ENCODE results near the gene RTL10.
"Not testable (repeated sequence)": the region's sequence is repeated elsewhere in the genome, so short reads cannot be mapped to it uniquely, and the experiment has no call there.

The RTL10 gene

GRCh38 chr22:19843857-19844376 is 10.8 kb downstream of the RTL10 start:
- Histone ChIP-seq H3K36me3 (ENCODE audit: control insufficient read depth in 1 of 2, insufficient read depth in 2 of 2, low read length in 2 of 2) (peaks cover 0 to 4% of the 10 kb centered on the region in 2 donors), H3K4me1 (ENCODE audit: control insufficient read depth in 1 of 2, insufficient read depth in 2 of 2, low read length in 2 of 2) (no peaks in the 10 kb centered on the region), H3K27me3 (ENCODE audit: low read depth, low read length) (no peaks in the 10 kb centered on the region), H3K9me3 (ENCODE audit: control insufficient read depth in 1 of 2, low read length in 2 of 2) (no peaks in the 10 kb centered on the region), H3K4me3 (ENCODE audit: low read depth in 1 of 2, low read length in 2 of 2) (no peak overlapping the region), H3K27ac (ENCODE audit: low read length) (no peak overlapping the region)

GRCh38 chr22:19843107-19843856 is 11.4 kb downstream of the RTL10 start:
- no peak overlapping the region for H3K27ac ChIP-seq (ENCODE audit: low read length)
- no peaks in the 10 kb centered on the region for H3K36me3 ChIP-seq (ENCODE audit: control insufficient read depth in 1 of 2, insufficient read depth in 2 of 2, low read length in 2 of 2)
- no peak overlapping the region for H3K4me3 ChIP-seq (ENCODE audit: low read depth in 1 of 2, low read length in 2 of 2)
- no peaks in the 10 kb centered on the region for H3K27me3 ChIP-seq (ENCODE audit: low read depth, low read length)
- H3K9me3 ChIP-seq (ENCODE audit: control insufficient read depth in 1 of 2, low read length in 2 of 2) = no peaks in the 10 kb centered on the region
- no peaks in the 10 kb centered on the region for H3K4me1 ChIP-seq (ENCODE audit: control insufficient read depth in 1 of 2, insufficient read depth in 2 of 2, low read length in 2 of 2)

GRCh38 chr22:19842393-19843106 is 12.1 kb downstream of the RTL10 start:
- Histone ChIP-seq H3K9me3 (ENCODE audit: control insufficient read depth in 1 of 2, low read length in 2 of 2) (no peaks in the 10 kb centered on the region), H3K36me3 (ENCODE audit: control insufficient read depth in 1 of 2, insufficient read depth in 2 of 2, low read length in 2 of 2) (no peaks in the 10 kb centered on the region), H3K27me3 (ENCODE audit: low read depth, low read length) (no peaks in the 10 kb centered on the region), H3K27ac (ENCODE audit: low read length) (no peak overlapping the region), H3K4me3 (ENCODE audit: low read depth in 1 of 2, low read length in 2 of 2) (no peak overlapping the region), H3K4me1 (ENCODE audit: control insufficient read depth in 1 of 2, insufficient read depth in 2 of 2, low read length in 2 of 2) (no peaks in the 10 kb centered on the region)

GRCh38 chr22:19841641-19842392 is 12.9 kb downstream of the RTL10 start:
- Histone ChIP-seq H3K27me3 (ENCODE audit: low read depth, low read length) (no peaks in the 10 kb centered on the region), H3K27ac (ENCODE audit: low read length) (no peak overlapping the region), H3K9me3 (ENCODE audit: control insufficient read depth in 1 of 2, low read length in 2 of 2) (no peaks in the 10 kb centered on the region), H3K4me3 (ENCODE audit: low read depth in 1 of 2, low read length in 2 of 2) (no peak overlapping the region), H3K4me1 (ENCODE audit: control insufficient read depth in 1 of 2, insufficient read depth in 2 of 2, low read length in 2 of 2) (no peaks in the 10 kb centered on the region), H3K36me3 (ENCODE audit: control insufficient read depth in 1 of 2, insufficient read depth in 2 of 2, low read length in 2 of 2) (no peaks in the 10 kb centered on the region)

DNA sequence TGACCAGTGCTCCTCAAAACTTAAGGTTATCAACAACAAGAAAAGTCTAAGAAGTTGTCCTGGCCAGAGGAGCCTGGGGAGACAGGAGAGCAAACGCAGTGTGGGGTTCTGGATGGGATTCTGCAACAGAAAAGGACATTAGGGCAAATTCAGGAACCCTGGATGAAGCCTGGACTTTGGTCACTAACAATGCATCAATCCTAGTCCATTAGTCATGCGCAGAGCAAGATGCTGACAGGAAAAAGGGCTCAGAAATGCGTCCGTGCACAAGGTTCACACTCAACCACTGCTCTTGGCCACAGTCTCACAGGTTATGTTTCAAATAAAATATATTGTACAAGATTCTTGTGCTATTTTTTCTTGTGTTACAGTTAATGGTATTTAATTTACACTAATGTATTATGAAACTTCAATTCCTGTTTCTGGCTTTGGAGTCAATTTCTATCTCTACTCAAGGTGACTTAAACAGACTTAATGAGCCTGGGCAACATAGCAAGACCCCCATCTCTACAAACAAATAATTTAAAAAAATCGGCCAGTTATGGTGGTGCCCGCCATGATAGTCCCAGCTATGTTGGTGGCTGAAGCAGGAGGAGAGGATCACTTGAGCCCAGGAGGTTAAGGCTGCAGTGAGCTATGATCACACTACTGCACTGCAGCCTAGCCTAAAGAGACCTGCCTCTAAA is 13.6 kb downstream of the RTL10 start:
- no peaks in the 10 kb centered on the region for H3K27me3 ChIP-seq (ENCODE audit: low read depth, low read length)
- no peaks in the 10 kb centered on the region for H3K4me1 ChIP-seq (ENCODE audit: control insufficient read depth in 1 of 2, insufficient read depth in 2 of 2, low read length in 2 of 2)
- H3K36me3 ChIP-seq (ENCODE audit: control insufficient read depth in 1 of 2, insufficient read depth in 2 of 2, low read length in 2 of 2) = no peaks in the 10 kb centered on the region
- no peak overlapping the region for H3K4me3 ChIP-seq (ENCODE audit: low read depth in 1 of 2, low read length in 2 of 2)
- no peaks in the 10 kb centered on the region for H3K9me3 ChIP-seq (ENCODE audit: control insufficient read depth in 1 of 2, low read length in 2 of 2)
- no peak overlapping the region for H3K27ac ChIP-seq (ENCODE audit: low read length)

GRCh38 chr22:19840059-19840458 is 14.6 kb downstream of the RTL10 start:
- Histone ChIP-seq H3K27me3 (ENCODE audit: low read depth, low read length) (no peaks in the 10 kb centered on the region), H3K36me3 (ENCODE audit: control insufficient read depth in 1 of 2, insufficient read depth in 2 of 2, low read length in 2 of 2) (no peaks in the 10 kb centered on the region), H3K4me1 (ENCODE audit: control insufficient read depth in 1 of 2, insufficient read depth in 2 of 2, low read length in 2 of 2) (no peaks in the 10 kb centered on the region), H3K4me3 (ENCODE audit: low read depth in 1 of 2, low read length in 2 of 2) (no peak overlapping the region), H3K9me3 (ENCODE audit: control insufficient read depth in 1 of 2, low read length in 2 of 2) (no peaks in the 10 kb centered on the region), H3K27ac (ENCODE audit: low read length) (no peak overlapping the region)

DNA sequence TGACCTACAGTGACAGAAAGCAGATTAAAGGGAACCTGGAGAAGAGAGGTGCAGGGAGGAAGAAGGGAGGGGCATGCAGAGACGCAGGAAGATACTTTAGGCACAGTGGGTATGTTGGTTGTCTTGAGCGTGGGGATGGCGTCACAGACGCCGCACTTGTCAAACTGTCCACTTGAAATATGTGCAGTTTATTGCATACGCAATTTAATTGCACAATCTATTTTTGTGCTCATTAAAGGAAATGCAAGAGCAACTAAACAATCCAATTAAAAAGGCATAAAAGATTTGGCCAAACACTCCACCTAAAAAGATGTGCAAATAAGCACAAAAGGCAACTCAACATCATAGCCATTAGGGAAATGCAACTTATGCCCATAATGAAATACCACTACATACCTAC is 16.8 kb downstream of the RTL10 start:
- Histone ChIP-seq H3K27ac (ENCODE audit: low read length) (no peak overlapping the region), H3K4me1 (ENCODE audit: control insufficient read depth in 1 of 2, insufficient read depth in 2 of 2, low read length in 2 of 2) (no peaks in the 10 kb centered on the region), H3K9me3 (ENCODE audit: control insufficient read depth in 1 of 2, low read length in 2 of 2) (no peaks in the 10 kb centered on the region), H3K4me3 (ENCODE audit: low read depth in 1 of 2, low read length in 2 of 2) (no peak overlapping the region), H3K27me3 (ENCODE audit: low read depth, low read length) (no peaks in the 10 kb centered on the region), H3K36me3 (ENCODE audit: control insufficient read depth in 1 of 2, insufficient read depth in 2 of 2, low read length in 2 of 2) (no peaks in the 10 kb centered on the region)

DNA sequence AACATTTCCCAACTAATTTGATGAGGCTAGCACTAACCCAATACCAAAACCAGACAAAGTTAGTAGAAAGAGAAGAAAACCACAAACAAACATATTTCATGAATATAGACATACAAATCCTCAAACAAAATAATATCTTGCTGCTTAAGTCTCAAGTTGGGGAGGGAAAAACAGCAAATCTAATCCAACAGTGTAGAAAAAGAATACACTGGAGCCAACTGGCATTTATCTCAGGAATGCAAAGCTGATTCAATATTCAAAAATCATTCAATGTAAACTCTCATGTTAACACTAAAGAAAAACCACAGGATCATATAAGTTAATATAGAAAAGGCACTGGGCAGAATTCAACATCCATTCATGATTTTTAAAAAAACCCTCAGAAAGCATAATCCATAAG is 18.2 kb downstream of the RTL10 start:
- Histone ChIP-seq H3K27ac (ENCODE audit: low read length) (no peak overlapping the region), H3K4me3 (ENCODE audit: low read depth in 1 of 2, low read length in 2 of 2) (no peak overlapping the region), H3K36me3 (ENCODE audit: control insufficient read depth in 1 of 2, insufficient read depth in 2 of 2, low read length in 2 of 2) (no peaks in the 10 kb centered on the region), H3K27me3 (ENCODE audit: low read depth, low read length) (no peaks in the 10 kb centered on the region), H3K4me1 (ENCODE audit: control insufficient read depth in 1 of 2, insufficient read depth in 2 of 2, low read length in 2 of 2) (no peaks in the 10 kb centered on the region), H3K9me3 (ENCODE audit: control insufficient read depth in 1 of 2, low read length in 2 of 2) (no peaks in the 10 kb centered on the region)

- Histone ChIP-seq H3K4me1 (ENCODE audit: control insufficient read depth in 1 of 2, insufficient read depth in 2 of 2, low read length in 2 of 2) (no peaks in the 10 kb centered on the region), H3K27ac (ENCODE audit: low read length) (no peak overlapping the region), H3K27me3 (ENCODE audit: low read depth, low read length) (no peaks in the 10 kb centered on the region), H3K9me3 (ENCODE audit: control insufficient read depth in 1 of 2, low read length in 2 of 2) (no peaks in the 10 kb centered on the region), H3K4me3 (ENCODE audit: low read depth in 1 of 2, low read length in 2 of 2) (no peak overlapping the region), H3K36me3 (ENCODE audit: control insufficient read depth in 1 of 2, insufficient read depth in 2 of 2, low read length in 2 of 2) (no peaks in the 10 kb centered on the region)
These were observed 20.1 kb downstream of the RTL10 start for GRCh38 chr22:19834599-19834998.

- H3K36me3 ChIP-seq (ENCODE audit: control insufficient read depth in 1 of 2, insufficient read depth in 2 of 2, low read length in 2 of 2); H3K9me3 ChIP-seq (ENCODE audit: control insufficient read depth in 1 of 2, low read length in 2 of 2); H3K27me3 ChIP-seq (ENCODE audit: low read depth, low read length): not testable (repeated sequence)
These were observed 21.3 kb downstream of the RTL10 start for GRCh38 chr22:19833327-19833726.

More at GRCh38 chr22:19833327-19833726, 21.3 kb downstream of the RTL10 start:
- not testable (repeated sequence) for H3K27ac ChIP-seq (ENCODE audit: low read length); H3K4me1 ChIP-seq (ENCODE audit: control insufficient read depth in 1 of 2, insufficient read depth in 2 of 2, low read length in 2 of 2); H3K4me3 ChIP-seq (ENCODE audit: low read depth in 1 of 2, low read length in 2 of 2)
